HG03342 (cell line): ENCODE measurements around the gene COPG2.
"Not testable (repeated sequence)": the region's sequence is repeated elsewhere in the genome, so short reads cannot be mapped to it uniquely, and the experiment has no call there.

Experiments used
- ATAC-seq: cut with Tn5 transposase; IDR thresholded peaks from one replicate; pipeline ENCODE4 v1.9.1; 2021; ENCODE audit warnings: mild to moderate bottlenecking, moderate library complexity; ENCODE audit not compliant: unreplicated experiment

COPG2 gene

DNA sequence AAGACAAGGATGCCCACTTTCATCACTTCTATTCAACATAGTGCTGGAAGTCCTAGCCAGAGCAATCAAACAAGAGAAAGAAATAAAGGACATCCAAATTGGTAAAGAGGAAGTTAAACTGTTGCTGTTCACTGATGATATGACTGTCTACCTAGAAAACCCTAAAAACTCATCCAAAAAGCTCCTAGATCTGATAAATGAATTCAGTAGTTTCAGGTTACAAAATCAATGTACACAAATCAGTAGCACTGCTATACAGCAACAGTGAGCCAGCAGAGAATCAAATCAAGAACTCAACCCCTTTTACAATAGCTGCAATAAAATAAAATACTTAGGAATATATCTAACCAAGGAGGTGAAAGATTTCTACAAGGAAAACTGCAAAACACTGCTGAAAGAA, 98.4 kb downstream of the COPG2 start:
- ATAC-seq: not testable (repeated sequence)

DNA sequence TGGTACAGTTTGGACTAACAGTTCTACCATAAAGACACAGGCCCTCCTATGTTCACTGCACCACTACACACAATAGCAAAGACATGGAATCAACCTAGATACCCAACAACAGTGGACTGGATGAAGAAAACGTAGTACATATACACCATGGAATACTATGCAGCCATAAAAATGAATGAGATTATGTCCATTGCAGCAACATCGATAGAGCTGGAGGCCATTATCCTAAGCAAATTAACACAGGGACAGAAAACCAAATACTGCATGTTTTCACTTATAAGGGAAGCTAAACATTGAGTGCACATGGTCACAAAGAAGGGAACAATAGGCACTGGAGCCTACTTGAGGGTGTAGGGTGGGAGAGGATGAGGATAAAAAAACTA, 101.7 kb downstream of the COPG2 start:
- ATAC-seq: no peak

DNA sequence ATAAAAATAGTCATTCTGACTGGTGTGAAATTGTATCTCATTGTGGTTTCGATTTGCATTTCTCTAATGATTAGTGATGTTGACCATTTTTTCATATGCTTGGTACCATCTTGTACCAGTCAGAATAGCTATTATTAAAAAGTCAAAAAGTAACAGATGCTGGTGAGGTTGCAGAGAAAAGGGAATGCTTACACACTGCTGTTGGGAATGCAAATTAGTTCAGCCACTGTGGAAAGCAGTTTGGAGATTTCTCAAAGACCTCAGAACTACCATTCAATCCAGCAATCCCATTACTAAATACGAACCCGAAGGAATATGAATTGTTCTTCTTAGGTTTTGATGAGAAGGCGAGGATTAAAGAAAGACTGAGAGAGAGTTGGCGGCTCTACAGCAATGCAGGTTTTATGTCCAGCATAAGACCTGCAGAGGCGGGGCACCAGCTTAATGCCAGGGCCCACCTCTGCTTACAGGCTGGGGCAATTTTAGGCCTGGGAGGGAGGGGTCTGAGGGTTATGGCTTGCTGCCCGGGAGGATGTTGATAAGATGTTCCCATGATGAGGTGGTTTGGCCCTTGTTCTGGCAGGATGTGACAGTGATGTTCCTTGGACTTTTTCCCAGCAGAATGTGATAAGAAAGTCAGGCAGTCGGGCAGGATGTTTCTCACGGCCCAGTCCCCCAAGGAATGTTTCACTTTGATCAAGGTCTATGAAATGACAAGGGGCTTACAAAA, 102.2 kb downstream of the COPG2 start:
- ATAC-seq: no peak

- ATAC-seq: peak; percentile 95
These were observed 107.6 kb downstream of the COPG2 start for GRCh38 chr7:130560972-130561371.

DNA sequence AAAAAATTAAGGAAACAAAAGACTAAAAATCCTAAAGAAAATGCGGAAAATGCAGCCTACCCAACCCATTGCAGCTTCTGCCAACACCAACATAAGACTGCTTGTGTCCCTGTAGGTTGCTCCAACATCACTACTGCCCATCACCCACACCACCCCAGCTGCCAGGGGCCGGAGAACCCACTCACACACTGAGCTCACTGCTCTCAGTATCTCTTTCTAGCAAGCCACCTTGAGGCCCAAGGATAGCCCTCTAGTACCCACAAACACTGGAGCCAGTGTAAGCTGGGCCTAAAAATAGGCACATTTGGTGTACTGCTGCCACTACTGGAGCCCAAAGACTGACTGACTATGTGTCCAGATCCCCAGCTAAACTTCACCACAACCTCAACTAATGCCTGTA, 109.4 kb downstream of the COPG2 start:
- ATAC-seq: no peak

DNA sequence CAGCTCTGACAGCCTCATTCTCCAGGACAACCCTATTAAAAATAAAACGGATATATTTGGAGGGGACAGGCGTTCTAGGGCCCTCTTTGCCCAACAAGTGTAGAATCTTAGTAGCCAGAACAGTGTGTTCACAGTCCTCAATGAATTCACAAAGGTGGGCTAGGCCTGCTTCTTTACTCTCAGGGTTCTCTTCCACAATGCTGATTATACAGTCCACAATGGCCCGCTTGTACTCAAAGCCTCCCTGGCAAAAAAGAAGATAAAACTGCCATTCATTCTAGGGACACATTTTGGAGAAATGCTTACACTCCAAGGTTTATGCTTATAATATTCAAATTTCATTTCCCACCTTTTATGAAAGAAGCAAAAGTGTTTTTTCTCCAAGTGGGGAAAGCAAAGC, 114.1 kb downstream of the COPG2 start:
- no peak for ATAC-seq

GRCh38 chr7:130553398-130554029, 115.0 kb downstream of the COPG2 start:
- no peak for ATAC-seq

GRCh38 chr7:130544356-130544755, 124.2 kb downstream of the COPG2 start:
- no peak for ATAC-seq

GRCh38 chr7:130543487-130544010, 125.0 kb downstream of the COPG2 start:
- ATAC-seq: no peak

- ATAC-seq: not testable (repeated sequence)
These were observed 126.3 kb downstream of the COPG2 start for GRCh38 chr7:130542297-130542696.

- not testable (repeated sequence) for ATAC-seq
These were observed 127.3 kb downstream of the COPG2 start for GRCh38 chr7:130541287-130541686.

DNA sequence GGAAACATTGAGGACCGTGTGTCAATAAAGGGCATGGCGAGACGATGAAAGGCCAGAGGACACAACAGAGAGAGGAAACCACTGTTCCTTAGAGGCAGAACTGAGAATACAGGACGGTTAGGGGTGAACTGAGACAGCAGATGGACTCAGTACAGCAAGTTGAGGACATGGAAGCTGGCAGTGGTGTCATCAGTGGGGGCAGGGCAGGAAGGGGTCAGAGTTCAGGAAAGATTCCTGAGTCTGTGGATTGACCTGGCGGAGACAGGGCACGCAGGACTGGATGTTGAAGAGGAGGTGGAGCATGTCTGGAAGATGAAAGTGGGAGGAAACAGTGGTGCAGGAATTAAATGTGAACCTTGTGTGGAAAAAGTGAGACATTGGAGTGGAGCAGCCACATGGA, 130.7 kb downstream of the COPG2 start:
- not testable (repeated sequence) for ATAC-seq

DNA sequence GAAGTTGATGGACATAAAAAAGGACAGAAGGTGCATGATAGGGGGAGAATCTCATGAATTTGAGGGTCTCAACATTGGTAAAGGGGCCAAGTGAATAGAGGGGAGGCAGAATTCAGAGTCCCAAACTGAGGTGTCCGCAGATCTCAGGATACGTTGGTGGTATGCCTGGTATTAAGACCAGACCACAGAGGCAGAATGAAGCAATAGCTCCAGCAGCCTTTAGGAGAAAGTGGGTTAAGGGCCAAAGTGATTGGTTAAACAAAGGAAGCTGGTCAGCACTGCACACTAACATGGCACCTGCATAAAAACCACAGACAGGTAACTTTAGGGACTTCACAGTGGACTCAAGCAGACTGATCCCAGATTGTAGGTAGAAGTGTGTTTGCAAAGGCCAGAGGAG, 139.1 kb downstream of the COPG2 start:
- no peak for ATAC-seq

DNA sequence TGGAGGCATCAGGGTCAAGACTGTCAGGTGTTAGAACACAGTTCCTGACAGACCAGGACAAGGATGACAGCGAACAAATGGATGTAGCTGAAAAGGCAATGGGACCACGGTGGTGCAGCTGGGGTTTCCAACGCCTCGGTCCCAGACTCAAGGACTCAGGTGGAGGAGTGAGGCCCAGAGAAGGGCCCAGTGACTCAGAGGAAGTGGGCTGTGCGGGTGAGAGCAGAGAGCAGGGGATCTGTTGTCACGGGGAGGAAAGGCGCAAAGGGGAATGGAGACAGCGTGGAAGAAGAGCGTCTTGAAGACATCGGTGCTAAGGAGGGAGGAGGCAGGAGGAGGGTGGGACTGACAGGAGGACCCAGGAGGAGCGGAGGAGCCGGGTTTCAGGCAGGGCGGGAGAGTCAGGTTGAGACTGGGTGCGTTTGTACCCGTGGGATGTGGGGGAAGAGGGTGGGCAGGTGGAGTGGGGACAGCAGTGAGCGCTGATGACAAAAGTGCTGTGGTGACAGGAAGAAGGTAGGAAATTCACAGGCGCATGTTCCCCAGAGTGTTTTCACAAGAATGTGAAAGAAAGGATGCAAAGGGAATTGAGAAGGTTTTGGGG, 140.7 kb downstream of the COPG2 start:
- ATAC-seq: not testable (repeated sequence)

GRCh38 chr7:130524628-130525027, 143.9 kb downstream of the COPG2 start:
- no peak for ATAC-seq

GRCh38 chr7:130523519-130524125, 144.9 kb downstream of the COPG2 start:
- ATAC-seq: not testable (repeated sequence)

- ATAC-seq: no peak
These were observed 147.1 kb downstream of the COPG2 start for GRCh38 chr7:130521258-130521951.

DNA sequence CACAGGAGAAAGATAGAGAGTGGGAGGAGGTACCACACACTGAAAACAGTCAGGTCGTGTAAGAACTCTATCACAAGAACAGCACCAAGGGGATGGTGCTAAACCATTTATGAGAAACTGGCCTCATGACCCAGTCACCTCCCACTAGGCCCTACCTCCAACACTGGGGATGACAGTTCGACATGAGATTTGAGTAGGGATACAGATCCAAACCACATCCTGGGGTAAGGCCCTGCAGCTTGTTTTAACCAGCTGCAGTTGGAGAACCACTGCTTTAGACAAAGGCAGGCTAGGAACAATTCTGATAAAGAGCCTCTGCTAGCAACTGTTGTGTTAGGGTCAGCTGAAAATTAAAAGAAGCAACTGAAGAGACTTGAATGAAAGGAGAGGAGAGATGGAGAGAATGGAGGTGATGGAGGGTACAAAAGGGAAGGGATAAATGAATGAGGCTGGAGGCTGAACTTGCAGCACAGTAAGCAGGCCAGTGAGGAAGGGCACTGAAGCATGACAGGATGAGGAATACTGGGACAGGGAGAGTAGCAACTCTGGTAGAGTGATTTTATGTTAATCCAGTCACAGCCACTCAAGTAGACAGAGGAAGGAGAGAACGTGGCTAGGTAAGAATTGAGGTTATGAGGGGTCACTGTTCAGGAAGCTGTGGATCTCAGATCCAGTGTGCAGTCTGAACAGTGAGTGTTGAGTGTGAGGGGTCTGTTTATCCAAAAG, 153.1 kb downstream of the COPG2 start:
- no peak for ATAC-seq

- ATAC-seq: no peak
These were observed 155.1 kb downstream of the COPG2 start for GRCh38 chr7:130513447-130513846.

DNA sequence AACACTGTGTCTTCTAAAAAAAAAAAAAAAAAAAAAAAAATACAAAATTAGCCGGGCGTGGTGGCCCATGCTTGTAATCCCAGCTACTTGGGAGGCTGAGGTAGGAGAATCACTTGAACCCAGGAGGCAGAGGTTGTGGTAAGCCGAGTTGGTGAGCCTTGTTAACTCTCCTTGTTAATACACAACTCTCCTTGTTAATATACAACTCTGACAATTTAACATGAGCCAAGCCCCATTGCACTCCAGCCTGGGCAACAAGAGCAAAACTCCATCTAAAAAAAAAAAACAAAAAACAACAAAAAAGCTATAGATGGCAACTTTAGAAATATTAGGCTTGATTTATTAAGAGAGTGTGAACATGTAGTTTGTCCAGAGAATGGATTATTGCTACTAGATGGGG, 156.5 kb downstream of the COPG2 start:
- ATAC-seq: not testable (repeated sequence)
